PC-3 (cell line): Measurements from ENCODE around the gene SH3RF3. TPM values are rescaled to one million over a fixed set of nuclear protein-coding genes. Genes with fewer than 3 reads are reported as not detected.

Experiments
- ATAC-seq: fragments of 200-7000 bp; cut with Tn5 transposase; 2 replicates; pipeline ENCODE4 v1.9.1; 2020; ENCODE audit warnings: mild to moderate bottlenecking, moderate library complexity
- BruUV-seq: library from RNA; stranded (reverse); fragments of 400-500 nt; replicated peaks from 2 replicates; lab custom pipeline; 2021; lab: Mats Ljungman, UMichigan
- CTCF ChIA-PET: fragments of 300-600 bp; sonication (Branson Sonifier 250); formaldehyde crosslinking; loops from one replicate; lab custom pipeline; 2022; ENCODE audit warnings: antibody characterized with exemption; lab: Charles Lee
- POLR2A ChIA-PET: fragments of 300-600 bp; sonication (Branson Sonifier 250); formaldehyde crosslinking; loops from one replicate; lab custom pipeline; 2022; ENCODE audit warnings: antibody characterized with exemption; ENCODE audit not compliant: unreplicated experiment; lab: Charles Lee
- DNase-seq: peaks from one replicate; pipeline ENCODE4 v3.0.0-alpha.2; 2015
- H2AFZ ChIP-seq: fragments of 300-600 bp; sonication (generic); 2 replicates; pipeline ENCODE4 v1.6.0; 2016; ENCODE audit warnings: antibody characterized with exemption, low read length
- H3F3A ChIP-seq: fragments of 300-600 bp; sonication (generic); one replicate; pipeline ENCODE4 v1.6.0; 2017; ENCODE audit warnings: antibody characterized with exemption, low read length, control low read depth, mild to moderate bottlenecking; ENCODE audit not compliant: unreplicated experiment
- H3K27ac ChIP-seq: fragments of 300-600 bp; sonication (generic); 2 replicates; pipeline ENCODE4 v1.5.1; 2016; ENCODE audit warnings: mild to moderate bottlenecking, low read length
- H3K27me3 ChIP-seq: fragments of 300-600 bp; sonication (generic); 2 replicates; pipeline ENCODE4 v1.6.1; 2016; ENCODE audit warnings: low read length, mixed read lengths
- H3K36me3 ChIP-seq: fragments of 300-600 bp; sonication (generic); 2 replicates; pipeline ENCODE4 v1.6.1; 2016; ENCODE audit warnings: low read depth, mixed run types, low read length, mixed read lengths
- H3K4me1 ChIP-seq: fragments of 300-600 bp; sonication (generic); 2 replicates; pipeline ENCODE4 v1.5.1; 2016; ENCODE audit warnings: low read length; ENCODE audit not compliant: insufficient read depth
- H3K4me2 ChIP-seq: fragments of 300-600 bp; sonication (generic); 2 replicates; pipeline ENCODE4 v1.6.0; 2016; ENCODE audit warnings: low read length
- H3K4me3 ChIP-seq: fragments of 300-600 bp; sonication (generic); 2 replicates; pipeline ENCODE4 v1.5.1; 2016; ENCODE audit warnings: mild to moderate bottlenecking, low read length, mixed read lengths
- H3K79me2 ChIP-seq: fragments of 300-600 bp; sonication (generic); 2 replicates; pipeline ENCODE4 v1.6.1; 2017; ENCODE audit warnings: low read length, mixed read lengths
- H3K9ac ChIP-seq: fragments of 300-600 bp; sonication (generic); 2 replicates; pipeline ENCODE4 v1.6.0; 2016; ENCODE audit warnings: mild to moderate bottlenecking, low read length
- H3K9me2 ChIP-seq: fragments of 300-600 bp; sonication (generic); replicated peaks from 2 replicates; pipeline ENCODE4 v1.6.1; 2016; ENCODE audit warnings: mixed run types, low read length, mixed read lengths
- H3K9me3 ChIP-seq: fragments of 300-600 bp; sonication (generic); 2 replicates; pipeline ENCODE4 v1.6.1; 2016; ENCODE audit warnings: low read length, mixed read lengths
- H4K20me1 ChIP-seq: fragments of 300-600 bp; sonication (generic); 2 replicates; pipeline ENCODE4 v1.6.1; 2016; ENCODE audit warnings: low read length, mixed read lengths
- EZH2 ChIP-seq: fragments of 300-600 bp; sonication (generic); IDR thresholded peaks from one replicate; pipeline ENCODE4 v1.6.1; 2017; ENCODE audit warnings: antibody characterized with exemption, mild to moderate bottlenecking, low read length; ENCODE audit not compliant: unreplicated experiment
- EZH2phosphoT487 ChIP-seq: fragments of 300-600 bp; sonication (generic); IDR thresholded peaks from 2 replicates; pipeline ENCODE4 v1.6.1; 2018; ENCODE audit warnings: mild to moderate bottlenecking, antibody characterized with exemption, low read length, borderline replicate concordance
- intact Hi-C: fragments of 100-400 bp; cut with micrococcal nuclease; formaldehyde crosslinking; loops from 2 replicates; pipeline ENCODE4 v1.9.0; 2023
- total RNA-seq: library from RNA; depleted of rRNA; stranded (reverse); fragments of >200 nt; gene quantifications from 2 replicates; pipeline ENCODE4 v1.2.3, GENCODE V29; 2014
- TF ChIP-seq, protein P1 (sequence below): fragments of 300-600 bp; sonication (generic); conservative IDR thresholded peaks from 2 replicates; pipeline ENCODE4 v1.5.1; 2017; ENCODE audit warnings: antibody characterized with exemption, low read depth, mild to moderate bottlenecking, low read length

SH3RF3 gene
- total RNA-seq, 1 experiment from 2014 or later, result 11.7 TPM

DNA sequence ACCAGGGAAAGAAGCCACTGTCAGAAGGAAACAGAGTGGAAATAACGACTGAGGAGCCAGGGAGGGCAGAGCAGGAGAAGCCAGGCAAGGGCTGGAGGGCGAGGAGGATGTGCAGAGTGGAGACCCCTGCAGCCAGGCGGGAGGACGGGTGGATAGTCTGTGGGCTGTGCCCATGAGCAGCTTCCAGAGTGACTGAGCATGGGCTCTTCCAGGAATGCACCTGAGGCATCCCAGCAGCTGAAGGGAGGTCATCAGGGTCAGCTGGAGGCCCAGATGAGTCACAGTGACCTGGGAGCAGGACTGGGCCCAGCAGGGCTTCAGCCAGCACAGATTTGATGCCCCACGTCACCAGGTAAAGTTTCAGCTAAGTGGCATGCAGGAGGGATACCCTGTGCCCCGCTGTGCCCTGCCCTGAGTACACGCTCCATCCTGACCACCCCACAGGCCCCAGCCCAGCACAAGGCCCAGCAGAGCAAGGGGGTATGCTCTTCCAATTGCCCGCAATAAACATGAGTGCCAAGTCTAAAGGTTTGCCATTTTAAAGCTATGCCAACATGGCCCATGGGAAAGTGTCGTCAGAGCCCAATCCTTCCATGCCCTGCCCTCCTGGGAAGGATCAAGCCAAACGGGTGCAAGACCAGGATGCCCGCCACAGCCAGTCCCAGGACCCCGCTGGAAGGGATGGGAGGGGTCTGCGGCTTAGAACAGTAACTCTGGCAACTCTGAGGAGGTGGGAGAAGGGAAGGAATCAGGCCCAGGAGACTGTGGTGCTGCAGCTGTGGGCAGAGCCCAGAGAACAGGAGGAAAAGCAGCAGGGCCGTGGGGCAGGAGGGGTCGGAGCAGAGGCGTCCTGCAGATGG lies 399.1 kb downstream of the SH3RF3 start:
- H3K27me3 ChIP-seq, result no peaks in the 10 kb centered on the region
- peaks cover 6% of the 10 kb centered on the region; the same call in 1 of the 2 replicates for H3K4me1 ChIP-seq
- CTCF ChIA-PET, result no interaction called here
- no peak overlapping the region for H3K4me3 ChIP-seq
- no peak for DNase-seq
- H3F3A ChIP-seq, result no peaks in the 10 kb centered on the region
- TF ChIP-seq EZH2phosphoT487 (no peak), EZH2 (no peak)
- TF ChIP-seq, protein P1, sequence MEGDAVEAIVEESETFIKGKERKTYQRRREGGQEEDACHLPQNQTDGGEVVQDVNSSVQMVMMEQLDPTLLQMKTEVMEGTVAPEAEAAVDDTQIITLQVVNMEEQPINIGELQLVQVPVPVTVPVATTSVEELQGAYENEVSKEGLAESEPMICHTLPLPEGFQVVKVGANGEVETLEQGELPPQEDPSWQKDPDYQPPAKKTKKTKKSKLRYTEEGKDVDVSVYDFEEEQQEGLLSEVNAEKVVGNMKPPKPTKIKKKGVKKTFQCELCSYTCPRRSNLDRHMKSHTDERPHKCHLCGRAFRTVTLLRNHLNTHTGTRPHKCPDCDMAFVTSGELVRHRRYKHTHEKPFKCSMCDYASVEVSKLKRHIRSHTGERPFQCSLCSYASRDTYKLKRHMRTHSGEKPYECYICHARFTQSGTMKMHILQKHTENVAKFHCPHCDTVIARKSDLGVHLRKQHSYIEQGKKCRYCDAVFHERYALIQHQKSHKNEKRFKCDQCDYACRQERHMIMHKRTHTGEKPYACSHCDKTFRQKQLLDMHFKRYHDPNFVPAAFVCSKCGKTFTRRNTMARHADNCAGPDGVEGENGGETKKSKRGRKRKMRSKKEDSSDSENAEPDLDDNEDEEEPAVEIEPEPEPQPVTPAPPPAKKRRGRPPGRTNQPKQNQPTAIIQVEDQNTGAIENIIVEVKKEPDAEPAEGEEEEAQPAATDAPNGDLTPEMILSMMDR, result no peak
- H3K4me2 ChIP-seq, result no peak overlapping the region
- POLR2A ChIA-PET, result no interaction called here
- H3K9me3 ChIP-seq, result no peaks in the 10 kb centered on the region
- no peak for ATAC-seq
- H3K9me2 ChIP-seq, result no peaks in the 10 kb centered on the region
- H3K9ac ChIP-seq, result no peak overlapping the region
- no peak overlapping the region for H2AFZ ChIP-seq
- intact Hi-C loops, result no loop called here
- H4K20me1 ChIP-seq, result no peaks in the 10 kb centered on the region
- BruUV-seq, result no TSS peak
- no peaks in the 10 kb centered on the region for H3K79me2 ChIP-seq
- no peak overlapping the region for H3K27ac ChIP-seq
- H3K36me3 ChIP-seq, result no peaks in the 10 kb centered on the region

DNA sequence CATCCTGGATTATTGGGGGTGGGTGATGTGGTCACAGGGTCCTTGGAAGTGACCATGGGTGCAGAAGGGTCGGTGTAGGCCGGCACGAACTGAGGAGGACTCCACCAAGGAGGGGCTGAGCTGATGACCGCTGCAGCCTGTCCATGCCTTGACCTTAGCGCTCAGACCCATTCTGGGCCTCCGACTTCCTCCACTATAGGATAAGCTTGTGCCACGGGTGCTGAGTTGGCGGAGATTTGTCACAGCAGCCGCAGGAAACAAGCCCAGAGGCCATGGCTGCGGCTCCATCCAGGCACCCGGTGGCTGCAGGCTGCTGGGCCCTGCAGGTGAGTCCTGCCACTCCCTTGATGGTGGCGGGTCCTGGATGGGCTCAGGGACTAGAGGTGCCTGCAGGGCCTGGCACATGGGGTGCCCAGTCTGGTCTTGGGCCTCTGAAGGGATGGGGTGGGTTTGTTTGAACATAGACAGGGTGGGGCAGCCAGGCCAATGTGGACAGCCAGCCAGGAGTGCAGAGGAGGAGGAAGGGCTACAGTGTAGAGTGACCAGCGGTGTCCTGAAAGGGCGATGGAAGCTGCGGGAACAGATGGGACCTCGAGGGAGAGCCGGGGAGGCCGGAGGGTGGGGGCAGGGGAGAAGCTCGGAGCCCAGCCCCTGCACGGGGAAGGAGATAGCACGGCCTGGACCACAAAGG lies 400.0 kb downstream of the SH3RF3 start:
- no peak overlapping the region for H3K4me2 ChIP-seq
- H3K9me2 ChIP-seq, result no peaks in the 10 kb centered on the region
- ChIA-PET CTCF (no interaction called here), POLR2A (no interaction called here)
- H3K79me2 ChIP-seq, result no peaks in the 10 kb centered on the region
- peaks cover 6% of the 10 kb centered on the region; the same call in 1 of the 2 replicates for H3K4me1 ChIP-seq
- TF ChIP-seq, protein P1, result no peak
- TF ChIP-seq EZH2 (no peak), EZH2phosphoT487 (no peak)
- H3K27me3 ChIP-seq, result no peaks in the 10 kb centered on the region
- H3K36me3 ChIP-seq, result no peaks in the 10 kb centered on the region
- no peaks in the 10 kb centered on the region for H3K9me3 ChIP-seq
- no peak overlapping the region for H3K4me3 ChIP-seq
- intact Hi-C loops, result no loop called here
- H4K20me1 ChIP-seq, result no peaks in the 10 kb centered on the region
- H3F3A ChIP-seq, result no peaks in the 10 kb centered on the region
- no peak for ATAC-seq
- H3K27ac ChIP-seq, result no peak overlapping the region
- H2AFZ ChIP-seq, result no peak overlapping the region
- no peak for DNase-seq
- no peak overlapping the region for H3K9ac ChIP-seq
- BruUV-seq, result no TSS peak
